Omental fat pad (tissue), 4 donors: ENCODE data around the gene PITPNC1. TPM values are rescaled to one million over a fixed set of nuclear protein-coding genes. Genes with fewer than 3 reads are reported as not detected.
"Not testable (repeated sequence)": the region's sequence is repeated elsewhere in the genome, so short reads cannot be mapped to it uniquely, and the experiment has no call there.

Experiments
- ATAC-seq: fragments of 150-250 bp; one replicate; pipeline ENCODE4 v1.9.1; 2016; ENCODE audit warnings: mild to moderate bottlenecking, moderate library complexity; ENCODE audit not compliant: low FRiP score
- DNase-seq: peaks from one replicate; pipeline ENCODE4 v3.0.0-alpha.2; 2019; ENCODE audit warnings: low spot score
- total RNA-seq, 4 donors: library from RNA; depleted of rRNA; stranded (reverse); fragments of >200 nt; gene quantifications; one replicate each; pipeline ENCODE4 v1.1.0, GENCODE V29; 2016
- TF ChIP-seq, protein P1 (sequence below), 3 donors: fragments of 450-650 bp; IDR thresholded peaks; one replicate each; pipeline ENCODE4 v1.5.1; 2016 to 2017; ENCODE audit warnings: antibody characterized with exemption in 3 of 3, mild to moderate bottlenecking in 3 of 3, moderate library complexity in 2 of 3

Gene PITPNC1
- total RNA-seq, 4 donors from 2014 or later, result 22.6 to 53.4 (median 35.0) TPM

- no peak for ATAC-seq
- DNase-seq, result no peak
- TF ChIP-seq, protein P1, sequence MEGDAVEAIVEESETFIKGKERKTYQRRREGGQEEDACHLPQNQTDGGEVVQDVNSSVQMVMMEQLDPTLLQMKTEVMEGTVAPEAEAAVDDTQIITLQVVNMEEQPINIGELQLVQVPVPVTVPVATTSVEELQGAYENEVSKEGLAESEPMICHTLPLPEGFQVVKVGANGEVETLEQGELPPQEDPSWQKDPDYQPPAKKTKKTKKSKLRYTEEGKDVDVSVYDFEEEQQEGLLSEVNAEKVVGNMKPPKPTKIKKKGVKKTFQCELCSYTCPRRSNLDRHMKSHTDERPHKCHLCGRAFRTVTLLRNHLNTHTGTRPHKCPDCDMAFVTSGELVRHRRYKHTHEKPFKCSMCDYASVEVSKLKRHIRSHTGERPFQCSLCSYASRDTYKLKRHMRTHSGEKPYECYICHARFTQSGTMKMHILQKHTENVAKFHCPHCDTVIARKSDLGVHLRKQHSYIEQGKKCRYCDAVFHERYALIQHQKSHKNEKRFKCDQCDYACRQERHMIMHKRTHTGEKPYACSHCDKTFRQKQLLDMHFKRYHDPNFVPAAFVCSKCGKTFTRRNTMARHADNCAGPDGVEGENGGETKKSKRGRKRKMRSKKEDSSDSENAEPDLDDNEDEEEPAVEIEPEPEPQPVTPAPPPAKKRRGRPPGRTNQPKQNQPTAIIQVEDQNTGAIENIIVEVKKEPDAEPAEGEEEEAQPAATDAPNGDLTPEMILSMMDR (IDR thresholded peaks at IDR 0.05), result no peak
Observed at GRCh38 chr17:67379251-67379630, 2.2 kb downstream of the PITPNC1 start.

- no peak for DNase-seq
- ATAC-seq, result no peak
- TF ChIP-seq, protein P1 (IDR thresholded peaks at IDR 0.05), result no peak
Observed at GRCh38 chr17:67381929-67382257, 4.8 kb downstream of the PITPNC1 start.

- ATAC-seq (no peak), DNase-seq (no peak)
Observed at GRCh38 chr17:67385122-67385988, 8.3 kb downstream of the PITPNC1 start.

GRCh38 chr17:67386965-67387551, 10.0 kb downstream of the PITPNC1 start:
- ATAC-seq, result no peak
- TF ChIP-seq, protein P1 (IDR thresholded peaks at IDR 0.05), result peak in 2 of 3 donors; percentile 20 to 43
- no peak for DNase-seq

More at GRCh38 chr17:67385122-67385988, 8.3 kb downstream of the PITPNC1 start:
- TF ChIP-seq, protein P1 (IDR thresholded peaks at IDR 0.05), result no peak

- ATAC-seq, DNase-seq: not testable (repeated sequence)
Observed at GRCh38 chr17:67388536-67388935, 11.5 kb downstream of the PITPNC1 start.

DNA sequence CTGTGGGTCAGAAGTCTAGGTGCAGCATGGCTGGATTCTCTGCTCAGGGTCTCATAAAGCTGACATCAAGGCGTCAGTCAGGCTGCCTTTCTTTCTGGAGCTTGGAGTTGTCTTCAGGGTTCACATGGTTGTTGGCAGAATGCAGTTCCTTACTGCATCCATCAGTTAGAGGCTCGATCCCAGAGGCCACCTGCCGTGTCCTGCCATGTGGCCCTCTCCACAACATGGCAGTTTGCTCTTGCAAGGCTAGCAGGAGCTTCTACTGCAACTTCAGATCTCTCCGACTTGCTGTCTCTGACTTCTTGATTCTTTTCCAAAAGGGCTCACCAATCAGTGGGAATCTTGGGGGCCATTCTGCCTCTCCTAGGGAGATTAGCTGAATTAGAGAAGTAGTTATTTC, 11.9 kb downstream of the PITPNC1 start:
- ATAC-seq (no peak), DNase-seq (no peak)
- TF ChIP-seq, protein P1 (IDR thresholded peaks at IDR 0.05), result no peak

- DNase-seq (no peak), ATAC-seq (no peak)
- TF ChIP-seq, protein P1 (IDR thresholded peaks at IDR 0.05), result no peak
Observed at GRCh38 chr17:67390006-67390645, 13.0 kb downstream of the PITPNC1 start.
